Epithelial cell of esophagus (primary cell): Measurements from ENCODE around the gene TSPAN33.
"Not testable (repeated sequence)": the region's sequence is repeated elsewhere in the genome, so short reads cannot be mapped to it uniquely, and the experiment has no call there.

ENCODE experiments used
- DNase-seq: peaks from one replicate; pipeline ENCODE4 v3.0.0; 2010; ENCODE audit warnings: low read depth
- H3K4me3 ChIP-seq: 2 replicates; pipeline ENCODE4 v1.5.1; 2011; ENCODE audit warnings: mild to moderate bottlenecking, low read length, control low read depth
- CTCF ChIP-seq: IDR thresholded peaks from 2 replicates; pipeline ENCODE4 v1.5.1; 2011; ENCODE audit warnings: low read depth, mild to moderate bottlenecking, low read length, control low read depth, inconsistent platforms; ENCODE audit not compliant: insufficient read depth; ENCODE audit errors: missing control alignments

The TSPAN33 gene

GRCh38 chr7:129108581-129108980 lies 35.9 kb upstream of the TSPAN33 start:
- DNase-seq: peak; percentile 48
- no peak for TF ChIP-seq CTCF
- no peak overlapping the region for H3K4me3 ChIP-seq

DNA sequence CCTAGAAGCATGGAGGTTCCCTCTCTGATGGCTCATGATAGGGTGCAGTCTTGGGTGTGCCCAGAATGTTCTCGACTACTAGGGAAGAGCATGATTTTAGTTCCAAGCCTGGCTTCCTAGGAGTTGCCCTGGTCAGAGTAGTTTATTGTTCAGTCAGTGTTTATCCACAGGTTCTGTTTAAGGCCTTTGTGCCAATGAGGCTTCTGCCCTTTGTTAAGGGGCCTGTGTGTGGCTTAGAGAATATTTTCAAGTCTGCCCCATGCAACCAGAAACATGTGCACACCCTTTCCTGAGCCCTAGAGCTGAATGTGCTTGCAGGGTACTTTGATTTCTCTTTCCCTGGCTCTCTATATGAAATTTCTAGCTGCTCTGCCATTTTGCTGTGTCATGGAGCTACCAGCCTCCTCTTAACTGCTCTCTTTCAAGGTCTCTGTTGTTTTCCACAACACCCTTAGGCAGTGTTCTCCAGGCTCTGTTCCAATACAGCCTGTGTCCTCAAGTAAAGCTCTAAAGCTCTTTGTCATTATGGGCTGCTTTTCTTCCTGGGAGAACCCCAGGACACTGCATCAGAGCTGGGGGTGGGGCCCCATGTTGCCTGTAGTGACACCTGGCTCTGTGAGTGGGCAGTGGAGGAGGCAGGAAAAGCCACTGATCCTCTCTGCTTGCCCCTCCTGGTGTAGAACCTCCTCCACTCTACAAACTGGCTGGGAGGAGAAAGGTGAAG lies 34.1 kb upstream of the TSPAN33 start:
- no peak for TF ChIP-seq CTCF
- DNase-seq: peak; percentile 37
- no peak overlapping the region for H3K4me3 ChIP-seq

GRCh38 chr7:129110982-129111376 lies 33.5 kb upstream of the TSPAN33 start:
- no peak overlapping the region for H3K4me3 ChIP-seq
- no peak for TF ChIP-seq CTCF

DNA sequence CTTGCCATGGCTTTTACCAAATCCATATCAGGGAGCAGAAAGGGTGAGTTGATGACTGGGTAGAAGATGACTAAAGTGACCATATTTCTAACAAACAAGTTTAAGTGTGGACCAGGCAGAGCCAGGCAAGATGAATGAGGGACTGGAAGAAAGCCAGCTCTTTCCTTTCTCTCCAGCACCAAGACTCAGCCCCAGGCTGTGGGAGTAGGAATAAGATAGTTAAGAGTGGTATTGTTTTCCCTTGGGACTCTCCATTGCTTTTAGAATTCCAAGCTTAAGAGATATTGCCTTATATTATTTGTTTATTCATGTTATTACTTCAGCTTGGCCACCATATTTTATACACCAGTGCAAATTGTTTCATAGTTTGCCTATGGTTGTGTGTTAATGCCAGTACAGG lies 28.8 kb upstream of the TSPAN33 start:
- no peak for TF ChIP-seq CTCF
- no peak overlapping the region for H3K4me3 ChIP-seq
- DNase-seq: no peak

More at GRCh38 chr7:129110982-129111376, 33.5 kb upstream of the TSPAN33 start:
- no peak for DNase-seq

- no peak for TF ChIP-seq CTCF
Observed at GRCh38 chr7:129118182-129118581, 26.3 kb upstream of the TSPAN33 start.

DNA sequence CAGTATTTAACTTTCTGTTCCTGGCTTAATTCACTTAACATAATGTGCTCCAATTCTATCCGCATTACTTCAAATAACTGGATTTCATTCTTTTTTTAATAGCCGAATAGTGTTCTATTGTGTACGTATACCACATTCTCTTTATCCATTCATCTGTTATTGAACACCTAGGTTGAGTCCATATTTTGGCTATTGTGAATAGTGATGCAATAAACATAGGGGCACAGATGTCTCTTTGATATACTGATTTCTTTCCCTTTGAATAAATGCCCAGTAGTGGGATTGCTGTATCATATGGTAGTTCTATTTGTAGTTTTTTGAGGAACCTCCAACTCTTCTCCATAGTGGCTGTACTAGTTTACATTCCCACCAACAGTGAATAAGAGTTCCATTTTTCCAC lies 25.5 kb upstream of the TSPAN33 start:
- H3K4me3 ChIP-seq: no peak overlapping the region
- no peak for TF ChIP-seq CTCF
- DNase-seq: no peak

More at GRCh38 chr7:129118182-129118581, 26.3 kb upstream of the TSPAN33 start:
- H3K4me3 ChIP-seq: no peak overlapping the region
- no peak for DNase-seq

DNA sequence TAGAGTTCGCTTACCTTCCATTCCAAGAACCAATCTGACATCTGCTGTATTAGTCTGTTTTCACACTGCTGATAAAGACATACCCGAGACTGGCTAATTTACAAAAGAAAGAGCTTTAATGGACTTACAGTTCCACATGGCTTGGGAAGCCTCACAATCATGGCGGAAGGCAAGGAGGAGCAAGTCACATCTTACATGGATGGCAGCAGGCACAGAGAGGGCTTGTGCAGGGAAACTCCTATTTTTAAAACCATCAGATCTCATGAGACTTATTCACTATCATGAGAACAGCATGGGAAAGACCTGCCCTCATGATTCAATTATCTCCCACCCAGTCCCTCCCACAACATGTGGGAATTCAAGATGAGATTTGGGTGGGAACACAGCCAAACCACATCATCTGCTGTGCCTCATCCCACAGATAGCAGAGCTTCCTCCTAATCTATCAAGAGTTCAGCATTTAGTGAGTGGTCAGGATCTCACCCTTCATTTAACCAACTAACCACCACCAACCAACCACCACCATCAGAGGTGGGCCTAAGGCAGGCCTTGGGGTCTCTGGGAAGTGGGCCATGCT lies 22.9 kb upstream of the TSPAN33 start:
- not testable (repeated sequence) for H3K4me3 ChIP-seq, DNase-seq
